ENCODE data around the gene HHIPL2. TPM values are rescaled to one million over a fixed set of nuclear protein-coding genes. Genes with fewer than 3 reads are reported as not detected.
"Not testable (repeated sequence)": the region's sequence is repeated elsewhere in the genome, so short reads cannot be mapped to it uniquely, and the experiment has no call there.

HHIPL2 gene
- total RNA-seq, 1 donor from 2014 or later = 0.15 TPM

- intact Hi-C loops (cut with micrococcal nuclease) = no loop called here
Measured at GRCh38 chr1:222540598-222540995, 7.3 kb downstream of the HHIPL2 start.

- intact Hi-C loops (cut with micrococcal nuclease) = no loop called here
Measured at GRCh38 chr1:222539951-222540597, 7.8 kb downstream of the HHIPL2 start.

GRCh38 chr1:222535455-222535854 lies 12.4 kb downstream of the HHIPL2 start:
- intact Hi-C loops (cut with micrococcal nuclease) = no loop called here

GRCh38 chr1:222530852-222531251 lies 17.1 kb downstream of the HHIPL2 start:
- intact Hi-C loops (cut with micrococcal nuclease) = no loop called here

GRCh38 chr1:222529916-222530315 lies 18.0 kb downstream of the HHIPL2 start:
- intact Hi-C loops (cut with micrococcal nuclease) = no loop called here

GRCh38 chr1:222529181-222529580 lies 18.7 kb downstream of the HHIPL2 start:
- intact Hi-C loops (cut with micrococcal nuclease) = no loop called here

GRCh38 chr1:222525951-222526350 lies 22.0 kb downstream of the HHIPL2 start:
- intact Hi-C loops (cut with micrococcal nuclease) = no loop called here

GRCh38 chr1:222523852-222524251 lies 24.1 kb downstream of the HHIPL2 start:
- intact Hi-C loops (cut with micrococcal nuclease) = no loop called here

- intact Hi-C loops (cut with micrococcal nuclease) = no loop called here
Measured at GRCh38 chr1:222522105-222522915, 25.6 kb downstream of the HHIPL2 start.

GRCh38 chr1:222521299-222522104 lies 26.4 kb downstream of the HHIPL2 start:
- intact Hi-C loops (cut with micrococcal nuclease) = no loop called here

GRCh38 chr1:222489496-222489895 lies 58.4 kb downstream of the HHIPL2 start:
- intact Hi-C loops (cut with micrococcal nuclease) = not testable (repeated sequence)

GRCh38 chr1:222487774-222488173 lies 60.1 kb downstream of the HHIPL2 start:
- intact Hi-C loops (cut with micrococcal nuclease) = not testable (repeated sequence)

- intact Hi-C loops (cut with micrococcal nuclease) = not testable (repeated sequence)
Measured at GRCh38 chr1:222484005-222484404, 63.9 kb downstream of the HHIPL2 start.

- intact Hi-C loops (cut with micrococcal nuclease) = not testable (repeated sequence)
Measured at GRCh38 chr1:222479567-222479966, 68.3 kb downstream of the HHIPL2 start.

GRCh38 chr1:222476436-222476835 lies 71.5 kb downstream of the HHIPL2 start:
- intact Hi-C loops (cut with micrococcal nuclease) = not testable (repeated sequence)

- intact Hi-C loops (cut with micrococcal nuclease) = not testable (repeated sequence)
Measured at GRCh38 chr1:222473717-222474116, 74.2 kb downstream of the HHIPL2 start.

- intact Hi-C loops (cut with micrococcal nuclease) = not testable (repeated sequence)
Measured at GRCh38 chr1:222472776-222473540, 74.9 kb downstream of the HHIPL2 start.

All from T-helper 1 cell treated with Interleukin-12 subunit alpha and Interleukin-12 subunit beta and Interleukin-4 antibody, amounts not matched to agents 30 ng/mL and 1 ng/mL, for 36 hours (primary cell).